ENCODE data around the gene GXYLT2. TPM values are rescaled to one million over a fixed set of nuclear protein-coding genes. Genes with fewer than 3 reads are reported as not detected.

Gene GXYLT2
- total and polyA plus RNA-seq, 2 of the 13 experiments (the other 11 are each of a cell fraction or from before 2014, with no cell fraction given) = 4.3 to 6.9 TPM

DNA sequence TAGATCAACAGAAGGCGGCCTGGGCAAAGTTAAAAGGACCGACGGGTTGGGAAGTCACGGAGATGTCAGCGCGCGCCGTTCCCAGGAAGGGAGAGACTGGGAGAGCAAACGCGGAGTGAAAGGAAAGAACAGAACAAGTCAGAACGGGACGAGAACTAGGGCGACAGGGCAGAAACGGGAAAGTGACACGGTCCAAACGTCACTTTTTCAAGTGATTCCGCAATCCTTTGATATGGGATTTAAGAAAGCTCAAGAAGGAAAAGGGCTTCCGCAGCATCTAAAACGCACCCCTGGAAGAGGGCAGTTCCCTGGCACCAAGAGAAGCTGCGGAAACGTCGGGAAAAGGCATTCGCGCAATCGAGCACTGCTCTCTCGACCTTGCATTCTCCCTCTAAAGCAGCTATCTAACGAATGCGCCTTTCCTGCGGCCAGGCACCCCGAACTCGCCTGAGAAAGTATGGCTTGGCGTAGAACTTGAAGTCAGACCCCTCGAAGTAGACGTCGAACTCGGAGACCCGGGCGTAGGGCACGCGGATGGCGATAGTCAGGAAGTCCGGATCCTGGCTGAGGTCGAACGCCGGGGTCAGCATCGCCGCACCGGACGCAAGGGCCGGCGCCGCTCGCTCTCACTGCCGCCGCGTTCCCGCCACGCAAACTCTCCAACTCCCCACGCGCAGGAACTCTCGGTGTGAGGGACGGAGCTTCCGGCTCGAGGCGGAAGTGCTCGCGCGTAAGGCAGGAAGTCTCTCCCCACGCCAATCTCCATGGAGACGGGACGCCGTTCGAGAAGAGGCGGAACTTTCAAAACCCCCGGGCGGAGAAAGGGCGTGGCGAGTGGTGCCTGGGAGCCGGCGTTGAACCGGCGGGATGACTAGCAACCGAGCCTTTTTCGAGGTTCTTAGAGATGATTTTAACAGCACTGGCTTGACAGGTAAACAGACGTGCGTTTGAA is 39.8 kb upstream of the GXYLT2 start, which contains the start of gene SHQ1 (continued):
- TF ChIP-seq, protein P1, sequence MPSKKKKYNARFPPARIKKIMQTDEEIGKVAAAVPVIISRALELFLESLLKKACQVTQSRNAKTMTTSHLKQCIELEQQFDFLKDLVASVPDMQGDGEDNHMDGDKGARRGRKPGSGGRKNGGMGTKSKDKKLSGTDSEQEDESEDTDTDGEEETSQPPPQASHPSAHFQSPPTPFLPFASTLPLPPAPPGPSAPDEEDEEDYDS (CRISPR knock-in tag; IDR thresholded peaks at IDR 0.05) = peak; percentile 9; the same call in 1 of the 2 replicates
- TF ChIP-seq CHD4 (IDR thresholded peaks at IDR 0.05; ENCODE audit: borderline replicate concordance, low read length) = no peak
- no peak for TF ChIP-seq MAFK (conservative IDR thresholded peaks at IDR 0.05 in 1 of 2, IDR thresholded peaks at IDR 0.05 in 1 of 2; ENCODE audit: low read length in 2 of 2)
- TF ChIP-seq HOXA7 (CRISPR knock-in tag; IDR thresholded peaks at IDR 0.05) = no peak
- TF ChIP-seq MZF1 (CRISPR knock-in tag; IDR thresholded peaks at IDR 0.05; ENCODE audit: borderline replicate concordance) = no peak
- TF ChIP-seq BCL6 (CRISPR knock-in tag; IDR thresholded peaks at IDR 0.05) = peak; percentile 48; the same call in 1 of the 2 replicates
- TF ChIP-seq YEATS4 (CRISPR knock-in tag; IDR thresholded peaks at IDR 0.05; ENCODE audit: borderline replicate concordance) = no peak; the same call in 1 of the 2 replicates
- peak; percentile 82 for TF ChIP-seq ZMAT3 (CRISPR knock-in tag; conservative IDR thresholded peaks at IDR 0.05)
- no peak for TF ChIP-seq ZNF670 (CRISPR knock-in tag; IDR thresholded peaks at IDR 0.05; ENCODE audit: borderline replicate concordance)
- TF ChIP-seq, protein P2, sequence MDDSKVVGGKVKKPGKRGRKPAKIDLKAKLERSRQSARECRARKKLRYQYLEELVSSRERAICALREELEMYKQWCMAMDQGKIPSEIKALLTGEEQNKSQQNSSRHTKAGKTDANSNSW (CRISPR knock-in tag; IDR thresholded peaks at IDR 0.05; ENCODE audit: borderline replicate concordance) = no peak
- TF ChIP-seq EHMT2 (IDR thresholded peaks at IDR 0.05; ENCODE audit: borderline replicate concordance, low read depth, low read length) = no peak
- TF ChIP-seq, protein P3, sequence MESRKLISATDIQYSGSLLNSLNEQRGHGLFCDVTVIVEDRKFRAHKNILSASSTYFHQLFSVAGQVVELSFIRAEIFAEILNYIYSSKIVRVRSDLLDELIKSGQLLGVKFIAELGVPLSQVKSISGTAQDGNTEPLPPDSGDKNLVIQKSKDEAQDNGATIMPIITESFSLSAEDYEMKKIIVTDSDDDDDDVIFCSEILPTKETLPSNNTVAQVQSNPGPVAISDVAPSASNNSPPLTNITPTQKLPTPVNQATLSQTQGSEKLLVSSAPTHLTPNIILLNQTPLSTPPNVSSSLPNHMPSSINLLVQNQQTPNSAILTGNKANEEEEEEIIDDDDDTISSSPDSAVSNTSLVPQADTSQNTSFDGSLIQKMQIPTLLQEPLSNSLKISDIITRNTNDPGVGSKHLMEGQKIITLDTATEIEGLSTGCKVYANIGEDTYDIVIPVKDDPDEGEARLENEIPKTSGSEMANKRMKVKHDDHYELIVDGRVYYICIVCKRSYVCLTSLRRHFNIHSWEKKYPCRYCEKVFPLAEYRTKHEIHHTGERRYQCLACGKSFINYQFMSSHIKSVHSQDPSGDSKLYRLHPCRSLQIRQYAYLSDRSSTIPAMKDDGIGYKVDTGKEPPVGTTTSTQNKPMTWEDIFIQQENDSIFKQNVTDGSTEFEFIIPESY (CRISPR knock-in tag; IDR thresholded peaks at IDR 0.05) = no peak
- TF ChIP-seq NFYB (CRISPR knock-in tag; IDR thresholded peaks at IDR 0.05) = no peak; the same call in 1 of the 2 replicates
- TF ChIP-seq ZNF431 (CRISPR knock-in tag; IDR thresholded peaks at IDR 0.05; ENCODE audit: borderline replicate concordance, low read depth) = peak; percentile 62; the same call in 1 of the 2 replicates
- TF ChIP-seq ZNF703 (CRISPR knock-in tag; IDR thresholded peaks at IDR 0.05; ENCODE audit: borderline replicate concordance) = peak; percentile 58; the same call in 1 of the 2 replicates
- TF ChIP-seq, protein P4, sequence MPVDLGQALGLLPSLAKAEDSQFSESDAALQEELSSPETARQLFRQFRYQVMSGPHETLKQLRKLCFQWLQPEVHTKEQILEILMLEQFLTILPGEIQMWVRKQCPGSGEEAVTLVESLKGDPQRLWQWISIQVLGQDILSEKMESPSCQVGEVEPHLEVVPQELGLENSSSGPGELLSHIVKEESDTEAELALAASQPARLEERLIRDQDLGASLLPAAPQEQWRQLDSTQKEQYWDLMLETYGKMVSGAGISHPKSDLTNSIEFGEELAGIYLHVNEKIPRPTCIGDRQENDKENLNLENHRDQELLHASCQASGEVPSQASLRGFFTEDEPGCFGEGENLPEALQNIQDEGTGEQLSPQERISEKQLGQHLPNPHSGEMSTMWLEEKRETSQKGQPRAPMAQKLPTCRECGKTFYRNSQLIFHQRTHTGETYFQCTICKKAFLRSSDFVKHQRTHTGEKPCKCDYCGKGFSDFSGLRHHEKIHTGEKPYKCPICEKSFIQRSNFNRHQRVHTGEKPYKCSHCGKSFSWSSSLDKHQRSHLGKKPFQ (CRISPR knock-in tag; IDR thresholded peaks at IDR 0.05; ENCODE audit: insufficient replicate concordance) = no peak
- TF ChIP-seq ZSCAN12 (CRISPR knock-in tag; IDR thresholded peaks at IDR 0.05) = 0 out of 2 replicates have a peak, but pooled peaks have one; percentile 68
- peak; percentile 83; the same call in 1 of the 2 replicates for TF ChIP-seq KDM3A (CRISPR knock-in tag; IDR thresholded peaks at IDR 0.05; ENCODE audit: low read depth)
- TF ChIP-seq, protein P5, sequence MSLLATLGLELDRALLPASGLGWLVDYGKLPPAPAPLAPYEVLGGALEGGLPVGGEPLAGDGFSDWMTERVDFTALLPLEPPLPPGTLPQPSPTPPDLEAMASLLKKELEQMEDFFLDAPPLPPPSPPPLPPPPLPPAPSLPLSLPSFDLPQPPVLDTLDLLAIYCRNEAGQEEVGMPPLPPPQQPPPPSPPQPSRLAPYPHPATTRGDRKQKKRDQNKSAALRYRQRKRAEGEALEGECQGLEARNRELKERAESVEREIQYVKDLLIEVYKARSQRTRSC (CRISPR knock-in tag; IDR thresholded peaks at IDR 0.05; ENCODE audit: low read depth) = no peak
- TF ChIP-seq ZSCAN30 (CRISPR knock-in tag; IDR thresholded peaks at IDR 0.05) = no peak

All from HepG2 (cell line).